Adrenal gland (tissue), 12 donors: ENCODE data around the gene PNLDC1. TPM values are rescaled to one million over a fixed set of nuclear protein-coding genes. Genes with fewer than 3 reads are reported as not detected.

ENCODE experiments used
- DNase-seq, 7 donors: peaks; one replicate each; pipeline ENCODE4 v3.0.0-alpha.2; 2019 to 2020
- H3K27ac ChIP-seq, 5 donors: fragments of 200-600 bp; sonication (generic) in 4 of 5; 1 replicate in 3 of 5; 2 replicates in 2 of 5; pipeline versions ENCODE4 v1.5.1 to v1.8.0; 2016 to 2020; ENCODE audit warnings: mild to moderate bottlenecking in 1 of 5
- H3K27me3 ChIP-seq: fragments of 200-600 bp; 2 replicates; pipeline ENCODE4 v1.8.0; 2021
- H3K36me3 ChIP-seq, 2 donors: fragments of 200-600 bp; replicated peaks in 1 of 2; 1 replicate in 1 of 2; 2 replicates in 1 of 2; pipeline versions ENCODE4 v1.5.1 to v1.8.0; 2018 to 2022
- H3K4me1 ChIP-seq, 2 donors: fragments of 200-600 bp; replicated peaks in 1 of 2; 1 replicate in 1 of 2; 2 replicates in 1 of 2; pipeline versions ENCODE4 v1.5.1 to v1.8.0; 2018 to 2021
- H3K4me3 ChIP-seq, 4 donors: fragments of 200-600 bp; sonication (generic) in 3 of 4; one replicate each; pipeline ENCODE4 v1.5.1; 2016 to 2018
- H3K9me3 ChIP-seq, 3 donors: fragments of 200-600 bp; sonication (generic) in 1 of 3; replicated peaks in 1 of 3; 1 replicate in 2 of 3; 2 replicates in 1 of 3; pipeline versions ENCODE4 v1.5.1 to v1.8.0; 2016 to 2021
- POLR2A ChIP-seq, 2 donors: fragments of 450-650 bp; IDR thresholded peaks; one replicate each; pipeline ENCODE4 v1.6.1; 2017; ENCODE audit warnings: antibody characterized with exemption in 2 of 2, mild to moderate bottlenecking in 2 of 2, moderate library complexity in 1 of 2
- WGBS, 4 donors: extraction: QIAGEN DNeasy Blood & Tissue Kit in 2 of 4; methylation state at CpG; one replicate each; pipeline versions ENCODE4 v1.1.5 to v1.1.7; 2013 to 2017; 5-methylcytosine and 5-hydroxymethylcytosine counted together
- intact Hi-C, 2 donors: fragments of 100-400 bp; cut with DNase I; formaldehyde crosslinking; loops; one replicate each; pipeline versions ENCODE4 v1.14.1 to v1.15.0; 2022 to 2023
- polyA plus RNA-seq, 3 donors: library from polyadenylated mRNA; stranded (reverse); fragments of 200-250 nt in 2 of 3; fragments of 350-450 nt in 1 of 3; fragmentation: Illumina TruSeq in 1 of 3; extraction: RNeasy Lipid Tissue Mini Kit (QIAGEN cat#74804) in 1 of 3; gene quantifications; one replicate each; pipeline ENCODE4 v1.2.3, GENCODE V29; 2013 to 2014
- total RNA-seq, 9 donors: library from RNA; depleted of rRNA in 4 of 9; stranded (reverse); fragments of >200 nt in 4 of 9; fragments of 120-200 nt in 1 of 9; fragmentation: NEBNext Ultra II Directional in 1 of 9; extraction: Animal tissue kit (Norgen Biotek cat#: 25700) in 1 of 9; gene quantifications; one replicate each; pipeline versions ENCODE4 v1.1.0 to v1.2.4, GENCODE V29; 2013 to 2023
- TF ChIP-seq, protein P1 (sequence below), 6 experiments: fragments of 450-650 bp in 4 of 6; fragments of 200-600 bp in 2 of 6; sonication (generic) in 1 of 6; IDR thresholded peaks; 1 replicate in 5 of 6; 2 replicates in 1 of 6; pipeline versions ENCODE4 v1.5.1 to v1.8.0; 2016 to 2021; ENCODE audit warnings: antibody characterized with exemption in 6 of 6, mild to moderate bottlenecking in 2 of 6, moderate library complexity in 1 of 6
- donor health status: healthy with polysubstance abuse.
- donor health status: Bipolar disorder and iron deficiency.
- donor health status: DM: yes; HTN: yes; CAD: no.
- donor health status: DM: no; HTN: no; CAD: no.
- donor health status: DM: no; HTN: no; CAD: no.
- donor health status: DM: yes; HTN: yes; CAD: no.

PNLDC1 gene
- total and polyA plus RNA-seq, 12 donors, result 0.07 to 2.9 (median 0.39) TPM; not detected in 7

DNA sequence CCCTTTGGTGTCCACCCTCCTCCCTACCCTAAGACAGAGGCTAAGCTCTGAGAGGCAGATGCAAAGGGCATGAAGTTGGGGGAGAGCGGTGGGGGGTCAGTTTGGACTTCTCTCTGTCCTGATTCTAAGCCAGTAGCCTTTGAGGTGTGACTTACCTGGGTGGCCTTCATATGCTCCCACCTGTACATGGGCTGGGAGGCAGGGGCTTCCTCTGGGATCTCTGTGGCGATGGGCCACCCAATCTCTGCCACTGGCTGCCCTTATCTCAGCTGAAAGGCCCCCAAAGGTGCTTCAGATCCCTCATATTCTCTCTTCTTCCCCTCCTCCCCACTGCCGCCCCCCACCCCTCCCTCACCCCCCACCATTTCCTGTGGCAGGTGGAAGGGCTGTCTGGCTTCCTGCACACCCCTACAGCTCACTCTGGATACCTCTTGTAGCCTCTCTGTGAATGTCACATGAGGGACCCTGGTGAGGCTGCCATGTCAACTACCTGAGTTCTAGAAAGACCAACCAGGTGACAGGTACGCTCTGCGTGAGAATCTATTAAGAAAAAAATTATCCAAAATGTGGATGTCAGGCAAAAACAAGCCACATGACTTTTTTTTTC lies 34.0 kb downstream of the PNLDC1 start:
- intact Hi-C loops, result no loop called here
- no peaks in the 10 kb centered on the region for H3K4me1 ChIP-seq
- H3K36me3 ChIP-seq, result no peaks in the 10 kb centered on the region
- TF ChIP-seq POLR2A (IDR thresholded peaks at IDR 0.05), result no peak
- TF ChIP-seq, protein P1, sequence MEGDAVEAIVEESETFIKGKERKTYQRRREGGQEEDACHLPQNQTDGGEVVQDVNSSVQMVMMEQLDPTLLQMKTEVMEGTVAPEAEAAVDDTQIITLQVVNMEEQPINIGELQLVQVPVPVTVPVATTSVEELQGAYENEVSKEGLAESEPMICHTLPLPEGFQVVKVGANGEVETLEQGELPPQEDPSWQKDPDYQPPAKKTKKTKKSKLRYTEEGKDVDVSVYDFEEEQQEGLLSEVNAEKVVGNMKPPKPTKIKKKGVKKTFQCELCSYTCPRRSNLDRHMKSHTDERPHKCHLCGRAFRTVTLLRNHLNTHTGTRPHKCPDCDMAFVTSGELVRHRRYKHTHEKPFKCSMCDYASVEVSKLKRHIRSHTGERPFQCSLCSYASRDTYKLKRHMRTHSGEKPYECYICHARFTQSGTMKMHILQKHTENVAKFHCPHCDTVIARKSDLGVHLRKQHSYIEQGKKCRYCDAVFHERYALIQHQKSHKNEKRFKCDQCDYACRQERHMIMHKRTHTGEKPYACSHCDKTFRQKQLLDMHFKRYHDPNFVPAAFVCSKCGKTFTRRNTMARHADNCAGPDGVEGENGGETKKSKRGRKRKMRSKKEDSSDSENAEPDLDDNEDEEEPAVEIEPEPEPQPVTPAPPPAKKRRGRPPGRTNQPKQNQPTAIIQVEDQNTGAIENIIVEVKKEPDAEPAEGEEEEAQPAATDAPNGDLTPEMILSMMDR (IDR thresholded peaks at IDR 0.05), result no peak
- no peak for DNase-seq
- no peaks in the 10 kb centered on the region for H3K9me3 ChIP-seq
- H3K27ac ChIP-seq, result no peak overlapping the region
- WGBS, 4 donors, result 78 to 90% (median 86%) methylated on average over 5 of the region's 5 CpGs
- no peak overlapping the region for H3K4me3 ChIP-seq
- H3K27me3 ChIP-seq, result no peaks in the 10 kb centered on the region

DNA sequence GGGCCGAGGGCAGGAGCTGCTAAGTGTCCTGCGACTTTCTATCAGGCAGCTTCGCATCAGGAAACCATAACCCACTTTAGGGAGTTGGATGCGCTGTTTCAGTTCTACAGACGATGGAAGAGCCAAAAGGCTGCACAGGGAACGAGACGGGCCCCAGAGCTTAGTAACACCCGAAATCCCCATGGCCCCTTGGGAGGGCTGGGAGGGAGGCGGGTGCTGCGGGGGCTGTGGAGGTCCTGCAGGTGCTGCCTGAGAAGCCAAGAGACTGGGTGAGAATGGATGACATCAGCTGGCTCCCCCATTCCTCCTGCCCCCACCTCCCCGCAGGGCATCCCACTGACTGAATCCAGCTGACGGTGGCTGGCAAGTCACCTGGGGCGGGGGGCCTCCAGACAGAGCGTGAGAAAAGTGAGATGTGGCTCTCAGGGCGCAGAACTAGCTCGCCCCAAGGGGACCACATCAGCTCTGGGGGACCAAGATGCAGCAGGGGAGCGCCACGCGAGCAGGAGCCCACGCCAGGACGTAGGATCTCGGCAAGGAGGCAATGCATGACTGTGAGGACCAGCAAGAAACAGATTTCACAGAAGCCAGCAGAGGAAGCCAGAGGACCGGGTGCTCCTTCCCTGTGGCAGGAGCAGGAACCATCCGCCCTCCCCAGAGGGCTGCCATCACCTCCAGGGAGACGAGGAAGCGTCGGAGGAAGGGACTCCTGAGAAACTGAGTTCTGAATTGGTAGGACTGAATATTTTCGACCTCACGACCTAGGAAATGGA lies 36.8 kb downstream of the PNLDC1 start:
- Histone ChIP-seq H3K36me3 (no peaks in the 10 kb centered on the region), H3K4me1 (no peaks in the 10 kb centered on the region), H3K27me3 (no peaks in the 10 kb centered on the region), H3K27ac (peak overlapping the region in 1 of 5 donors; percentile 40), H3K9me3 (no peaks in the 10 kb centered on the region), H3K4me3 (no peak overlapping the region)
- intact Hi-C loops, result loop anchor here in 1 of 2 donors (1.0 kb wide), 1 partner anchor 25 kb away; no protein-coding TSS in a partner anchor
- TF ChIP-seq, protein P1 (IDR thresholded peaks at IDR 0.05), result no peak
- TF ChIP-seq POLR2A (IDR thresholded peaks at IDR 0.05), result no peak
- DNase-seq, result peak in 1 of 7 donors; percentile 27
- 80 to 90% (median 86%) methylated on average over 24 to 29 of the region's 29 CpGs for WGBS, 4 donors

DNA sequence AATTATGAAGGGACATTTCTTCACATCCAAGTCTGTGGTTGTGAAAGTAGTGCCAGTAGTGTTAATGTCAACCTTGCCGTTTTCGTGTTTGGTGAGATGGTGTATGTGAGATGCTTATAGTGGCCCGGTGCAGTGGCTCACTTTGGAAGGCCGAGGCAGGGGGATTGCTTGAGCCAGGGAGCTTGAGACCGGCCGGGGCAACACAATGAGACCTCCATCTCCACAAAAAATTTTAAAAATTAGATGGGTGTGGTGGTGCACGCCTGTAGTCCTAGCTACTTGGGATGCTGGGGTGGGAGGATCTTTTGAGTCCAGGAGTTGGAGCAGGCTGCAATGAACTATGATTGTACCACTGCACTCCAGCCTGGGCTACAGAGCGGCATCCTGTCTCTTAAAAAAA lies 37.4 kb downstream of the PNLDC1 start:
- WGBS, 4 donors, result 75 to 87% (median 83%) methylated on average over 8 of the region's 8 CpGs
- Histone ChIP-seq H3K27ac (no peak overlapping the region), H3K9me3 (no peaks in the 10 kb centered on the region), H3K36me3 (no peaks in the 10 kb centered on the region), H3K4me1 (no peaks in the 10 kb centered on the region), H3K27me3 (no peaks in the 10 kb centered on the region), H3K4me3 (no peak overlapping the region)
- peak in 1 of 7 donors; percentile 21 for DNase-seq
- intact Hi-C loops, result no loop called here
- TF ChIP-seq, protein P1 (IDR thresholded peaks at IDR 0.05), result no peak
- no peak for TF ChIP-seq POLR2A (IDR thresholded peaks at IDR 0.05)

DNA sequence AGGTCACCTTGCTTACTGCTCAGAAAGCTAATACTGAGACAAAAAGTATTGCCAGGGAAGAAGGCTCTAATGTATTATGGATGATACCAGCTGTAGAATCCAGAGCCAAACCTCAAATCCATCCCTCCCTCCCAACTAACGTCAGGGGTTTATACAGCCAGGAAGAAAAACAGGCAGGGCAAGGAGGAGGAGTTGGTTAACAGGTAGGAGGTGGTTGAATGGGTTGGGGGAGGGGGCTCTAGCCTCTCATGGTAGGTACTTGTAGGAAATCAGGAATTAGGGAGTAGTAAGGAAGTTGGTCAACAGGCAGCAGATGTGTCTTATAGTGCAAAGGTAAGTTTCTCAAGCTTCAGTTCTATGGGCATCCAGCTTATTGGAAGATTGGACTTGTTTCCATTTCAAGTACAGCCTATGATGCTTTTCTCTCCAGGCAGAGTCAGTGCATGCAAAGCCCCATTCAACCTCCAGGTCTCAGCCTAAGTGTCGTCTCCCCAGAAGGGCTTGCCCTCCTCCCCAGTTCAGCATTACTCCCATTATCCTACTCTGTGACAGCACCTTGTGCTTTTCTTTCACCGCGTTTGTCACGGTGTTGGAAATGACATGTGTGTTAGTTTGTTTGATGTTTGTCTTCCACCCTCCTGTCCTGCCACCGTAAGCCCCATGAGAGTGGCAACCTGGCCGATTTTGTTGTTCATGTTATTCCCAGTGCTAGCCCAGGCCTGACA lies 38.1 kb downstream of the PNLDC1 start:
- 74 to 82% (median 80%) methylated on average over 7 of the region's 7 CpGs for WGBS, 4 donors
- Histone ChIP-seq H3K4me1 (no peaks in the 10 kb centered on the region), H3K4me3 (no peak overlapping the region), H3K27ac (no peak overlapping the region), H3K36me3 (no peaks in the 10 kb centered on the region), H3K9me3 (no peaks in the 10 kb centered on the region), H3K27me3 (no peaks in the 10 kb centered on the region)
- TF ChIP-seq POLR2A (IDR thresholded peaks at IDR 0.05), result no peak
- TF ChIP-seq, protein P1 (IDR thresholded peaks at IDR 0.05), result no peak
- intact Hi-C loops, result no loop called here
- DNase-seq, result peak in 1 of 7 donors; percentile 20
